ENCODE results near the gene ATRNL1. TPM values are rescaled to one million over a fixed set of nuclear protein-coding genes. Genes with fewer than 3 reads are reported as not detected.
"Not testable (repeated sequence)": the region's sequence is repeated elsewhere in the genome, so short reads cannot be mapped to it uniquely, and the experiment has no call there.

ATRNL1 gene
- total RNA-seq, 1 experiment from 2014 or later: not detected

DNA sequence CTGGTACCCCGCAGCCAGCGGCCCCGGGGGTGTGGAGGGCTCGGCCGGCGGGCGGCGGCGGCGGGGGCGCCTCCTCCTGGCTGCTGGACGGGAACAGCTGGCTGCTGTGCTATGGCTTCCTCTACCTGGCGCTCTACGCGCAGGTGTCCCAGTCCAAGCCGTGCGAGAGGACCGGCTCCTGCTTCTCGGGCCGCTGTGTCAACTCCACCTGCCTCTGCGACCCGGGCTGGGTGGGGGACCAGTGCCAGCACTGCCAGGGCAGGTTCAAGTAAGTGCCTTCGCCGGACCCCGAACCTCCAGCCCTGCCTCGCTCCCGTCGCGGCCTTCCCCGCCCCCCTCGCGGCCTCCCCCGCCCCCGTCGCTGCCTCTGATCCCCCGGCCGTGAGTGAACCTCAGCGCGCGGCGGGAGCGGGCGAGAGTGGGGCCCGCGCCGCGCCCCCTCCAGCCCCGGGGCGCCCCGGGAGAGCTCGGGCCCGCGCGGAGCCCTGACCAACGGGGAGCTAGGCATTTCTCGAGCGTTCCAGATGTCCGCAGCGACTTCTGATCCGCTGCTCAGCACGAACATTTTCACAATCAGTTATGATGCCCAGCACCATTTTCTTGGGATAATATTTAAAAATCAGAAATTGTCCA lies 727 bp downstream of the ATRNL1 start:
- TF ChIP-seq, protein P1, sequence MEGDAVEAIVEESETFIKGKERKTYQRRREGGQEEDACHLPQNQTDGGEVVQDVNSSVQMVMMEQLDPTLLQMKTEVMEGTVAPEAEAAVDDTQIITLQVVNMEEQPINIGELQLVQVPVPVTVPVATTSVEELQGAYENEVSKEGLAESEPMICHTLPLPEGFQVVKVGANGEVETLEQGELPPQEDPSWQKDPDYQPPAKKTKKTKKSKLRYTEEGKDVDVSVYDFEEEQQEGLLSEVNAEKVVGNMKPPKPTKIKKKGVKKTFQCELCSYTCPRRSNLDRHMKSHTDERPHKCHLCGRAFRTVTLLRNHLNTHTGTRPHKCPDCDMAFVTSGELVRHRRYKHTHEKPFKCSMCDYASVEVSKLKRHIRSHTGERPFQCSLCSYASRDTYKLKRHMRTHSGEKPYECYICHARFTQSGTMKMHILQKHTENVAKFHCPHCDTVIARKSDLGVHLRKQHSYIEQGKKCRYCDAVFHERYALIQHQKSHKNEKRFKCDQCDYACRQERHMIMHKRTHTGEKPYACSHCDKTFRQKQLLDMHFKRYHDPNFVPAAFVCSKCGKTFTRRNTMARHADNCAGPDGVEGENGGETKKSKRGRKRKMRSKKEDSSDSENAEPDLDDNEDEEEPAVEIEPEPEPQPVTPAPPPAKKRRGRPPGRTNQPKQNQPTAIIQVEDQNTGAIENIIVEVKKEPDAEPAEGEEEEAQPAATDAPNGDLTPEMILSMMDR (IDR thresholded peaks at IDR 0.05; ENCODE audit: unreplicated experiment): no peak
- POLR2A ChIA-PET: no interaction called here
- no peak for DNase-seq (ENCODE audit: unreplicated experiment)
- CTCF ChIA-PET: no interaction called here
- H3K36me3 Mint-ChIP-seq (ENCODE audit: insufficient read depth, unreplicated experiment): no peaks in the 10 kb centered on the region
- intact Hi-C loops (cut with micrococcal nuclease): no loop called here
- no peak overlapping the region for H3K4me3 Mint-ChIP-seq (ENCODE audit: unreplicated experiment)
- H3K9me3 Mint-ChIP-seq (ENCODE audit: unreplicated experiment): no peaks in the 10 kb centered on the region
- H3K4me1 Mint-ChIP-seq (ENCODE audit: insufficient read depth, unreplicated experiment): no peaks in the 10 kb centered on the region
- no TSS peak for BruUV-seq (replicated peaks)
- H3K27ac Mint-ChIP-seq (ENCODE audit: low read depth, unreplicated experiment): no peak overlapping the region
- H3K27me3 Mint-ChIP-seq (ENCODE audit: insufficient read depth, unreplicated experiment): peaks cover 53% of the 10 kb centered on the region

DNA sequence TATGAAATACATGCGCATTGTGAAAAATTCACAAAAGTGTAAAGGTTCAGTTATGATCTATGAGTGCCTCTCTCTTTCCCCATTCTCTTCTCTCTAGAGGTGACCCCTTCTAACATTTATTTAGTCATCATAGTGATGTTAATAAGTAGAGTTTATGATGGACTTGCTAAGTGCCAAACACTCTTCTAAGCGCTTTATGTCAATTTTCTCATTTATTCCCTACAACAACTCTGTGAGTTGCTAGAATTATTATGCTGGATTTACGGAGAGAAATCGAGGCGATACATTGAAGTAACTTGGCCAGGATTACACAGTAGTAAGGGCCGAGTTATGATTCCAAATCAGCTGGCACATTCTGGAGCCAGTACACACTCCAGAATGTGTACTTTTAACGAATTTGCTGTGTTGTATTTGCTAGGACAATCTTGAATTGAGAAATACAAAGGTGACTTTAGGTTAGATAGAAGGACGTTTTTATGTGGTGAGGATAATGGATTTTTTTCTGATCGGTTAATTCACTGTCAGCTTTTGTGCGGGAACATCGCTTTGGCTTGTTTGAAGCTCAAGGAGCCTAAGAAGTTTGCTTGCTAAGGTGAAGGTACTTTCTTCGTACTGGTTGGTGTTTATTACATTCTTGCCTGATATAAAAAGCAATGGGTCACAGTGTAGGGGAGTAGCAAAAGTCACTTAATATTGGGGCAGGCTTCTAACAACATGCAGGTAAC lies 1.4 kb downstream of the ATRNL1 start:
- no peaks in the 10 kb centered on the region for H3K9me3 Mint-ChIP-seq (ENCODE audit: unreplicated experiment)
- POLR2A ChIA-PET: interaction anchor here (0.6 kb wide), 1 partner anchor 24 kb away, joined by 3 read pairs; no protein-coding TSS in a partner anchor
- no peak overlapping the region for H3K4me3 Mint-ChIP-seq (ENCODE audit: unreplicated experiment)
- H3K27me3 Mint-ChIP-seq (ENCODE audit: insufficient read depth, unreplicated experiment): peaks cover 46% of the 10 kb centered on the region
- H3K4me1 Mint-ChIP-seq (ENCODE audit: insufficient read depth, unreplicated experiment): no peaks in the 10 kb centered on the region
- BruUV-seq (replicated peaks): no TSS peak
- CTCF ChIA-PET: interaction anchor here (0.6 kb wide), 1 partner anchor 223 kb away, joined by 3 read pairs; no protein-coding TSS in a partner anchor
- no peaks in the 10 kb centered on the region for H3K36me3 Mint-ChIP-seq (ENCODE audit: insufficient read depth, unreplicated experiment)
- intact Hi-C loops (cut with micrococcal nuclease): no loop called here
- no peak for DNase-seq (ENCODE audit: unreplicated experiment)
- TF ChIP-seq, protein P1 (IDR thresholded peaks at IDR 0.05; ENCODE audit: unreplicated experiment): no peak
- no peak overlapping the region for H3K27ac Mint-ChIP-seq (ENCODE audit: low read depth, unreplicated experiment)

DNA sequence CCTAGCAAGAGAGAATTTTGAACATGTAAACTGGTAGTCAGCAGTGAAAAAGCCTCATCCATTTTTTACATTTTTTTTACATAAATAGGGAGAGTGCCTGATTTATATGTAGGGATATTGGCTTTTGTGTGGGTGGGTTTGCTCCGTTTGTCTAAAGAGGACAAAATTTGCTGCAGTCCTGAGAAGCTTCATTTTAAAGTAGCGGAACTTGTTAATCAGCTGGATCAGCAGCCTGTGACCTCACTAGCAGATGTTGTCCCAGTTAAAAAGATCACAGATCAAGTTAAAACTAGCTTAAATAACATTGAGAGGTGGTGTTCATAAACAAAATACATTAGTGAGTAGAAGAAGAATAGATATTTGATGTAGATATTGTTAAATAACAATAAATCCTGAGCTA lies 2.6 kb downstream of the ATRNL1 start:
- no peak overlapping the region for H3K27ac Mint-ChIP-seq (ENCODE audit: low read depth, unreplicated experiment)
- H3K4me1 Mint-ChIP-seq (ENCODE audit: insufficient read depth, unreplicated experiment): no peaks in the 10 kb centered on the region
- TF ChIP-seq, protein P1 (IDR thresholded peaks at IDR 0.05; ENCODE audit: unreplicated experiment): no peak
- H3K9me3 Mint-ChIP-seq (ENCODE audit: unreplicated experiment): peaks cover 1% of the 10 kb centered on the region
- ChIA-PET POLR2A (interaction anchor here (0.6 kb wide), 1 partner anchor 1526 kb away, joined by 4 read pairs; no protein-coding TSS in a partner anchor), CTCF (interaction anchor here (0.6 to 1.1 kb wide), 3 partner anchors 12 to 298 kb away, joined by 3 to 4 read pairs (median 3); no protein-coding TSS in a partner anchor)
- H3K36me3 Mint-ChIP-seq (ENCODE audit: insufficient read depth, unreplicated experiment): no peaks in the 10 kb centered on the region
- DNase-seq (ENCODE audit: unreplicated experiment): no peak
- intact Hi-C loops (cut with micrococcal nuclease): no loop called here
- peaks cover 44% of the 10 kb centered on the region for H3K27me3 Mint-ChIP-seq (ENCODE audit: insufficient read depth, unreplicated experiment)
- no TSS peak for BruUV-seq (replicated peaks)
- no peak overlapping the region for H3K4me3 Mint-ChIP-seq (ENCODE audit: unreplicated experiment)

DNA sequence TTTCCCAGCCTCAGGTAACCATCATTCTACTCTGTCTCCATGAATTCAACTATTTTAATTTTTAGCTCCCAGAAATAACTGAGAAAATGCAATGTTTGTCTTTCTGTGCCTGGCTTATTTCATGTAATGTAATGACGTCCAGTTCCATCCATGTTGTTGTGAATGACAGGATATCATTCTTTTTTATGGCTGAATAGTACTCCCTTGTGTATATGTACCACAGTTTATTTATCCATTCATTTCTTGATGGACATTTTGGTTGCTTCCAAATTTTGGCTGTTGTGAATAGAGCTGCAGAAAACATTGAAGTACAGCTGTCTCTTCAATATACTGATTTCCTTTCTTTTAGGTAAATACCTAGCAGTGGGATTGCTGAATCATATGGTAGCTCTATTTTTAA lies 10.5 kb downstream of the ATRNL1 start:
- CTCF ChIA-PET: interaction anchor here (0.5 to 1.0 kb wide), 2 partner anchors 43 to 227 kb away, joined by 3 read pairs; no protein-coding TSS in a partner anchor
- no TSS peak for BruUV-seq (replicated peaks)
- peaks cover 26% of the 10 kb centered on the region for H3K9me3 Mint-ChIP-seq (ENCODE audit: unreplicated experiment)

DNA sequence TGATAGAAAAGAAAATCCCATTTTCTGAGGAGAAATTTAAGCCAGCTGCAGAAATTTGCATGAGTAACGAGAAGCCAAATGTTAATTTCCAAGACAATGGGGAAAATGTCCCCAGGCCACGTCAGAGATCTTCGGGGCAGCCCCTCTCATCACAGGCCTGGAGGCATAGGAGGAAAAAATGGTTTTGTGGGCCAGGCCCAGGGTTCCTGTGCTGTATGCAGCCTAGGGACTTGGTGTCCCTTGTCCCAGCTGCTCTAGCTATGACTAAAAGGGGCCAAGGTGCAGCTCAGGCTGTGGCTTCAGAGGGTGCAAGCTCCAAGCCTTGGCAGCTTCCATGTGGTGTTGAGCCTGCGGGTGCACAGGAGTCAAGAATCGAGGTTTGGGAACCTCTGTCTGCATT lies 12.2 kb downstream of the ATRNL1 start:
- Mint-ChIP-seq H3K9me3 (ENCODE audit: unreplicated experiment) (peaks cover 26% of the 10 kb centered on the region), H3K27me3 (ENCODE audit: insufficient read depth, unreplicated experiment) (peaks cover 31% of the 10 kb centered on the region)
- H3K27ac Mint-ChIP-seq (ENCODE audit: low read depth, unreplicated experiment); DNase-seq (ENCODE audit: unreplicated experiment); H3K4me1 Mint-ChIP-seq (ENCODE audit: insufficient read depth, unreplicated experiment); H3K4me3 Mint-ChIP-seq (ENCODE audit: unreplicated experiment); intact Hi-C loops (cut with micrococcal nuclease); BruUV-seq (replicated peaks); H3K36me3 Mint-ChIP-seq (ENCODE audit: insufficient read depth, unreplicated experiment); POLR2A ChIA-PET: not testable (repeated sequence)
- CTCF ChIA-PET: interaction anchor here (0.6 to 0.8 kb wide), 2 partner anchors 25 to 634 kb away, joined by 3 to 4 read pairs; no protein-coding TSS in a partner anchor

More for the DNA sequence above, 10.5 kb downstream of the ATRNL1 start:
- intact Hi-C loops (cut with micrococcal nuclease): no loop called here
- H3K36me3 Mint-ChIP-seq (ENCODE audit: insufficient read depth, unreplicated experiment): no peaks in the 10 kb centered on the region
- H3K4me1 Mint-ChIP-seq (ENCODE audit: insufficient read depth, unreplicated experiment): no peaks in the 10 kb centered on the region
- TF ChIP-seq, protein P1 (IDR thresholded peaks at IDR 0.05; ENCODE audit: unreplicated experiment): no peak
- DNase-seq (ENCODE audit: unreplicated experiment): no peak
- POLR2A ChIA-PET: interaction anchor here (0.6 kb wide), 1 partner anchor 218 kb away, joined by 3 read pairs; no protein-coding TSS in a partner anchor
- H3K4me3 Mint-ChIP-seq (ENCODE audit: unreplicated experiment): no peak overlapping the region
- H3K27me3 Mint-ChIP-seq (ENCODE audit: insufficient read depth, unreplicated experiment): peaks cover 27% of the 10 kb centered on the region
- H3K27ac Mint-ChIP-seq (ENCODE audit: low read depth, unreplicated experiment): no peak overlapping the region
